Measurements from ENCODE around the gene TRMT61A. TPM values are rescaled to one million over a fixed set of nuclear protein-coding genes. Genes with fewer than 3 reads are reported as not detected.

Gene TRMT61A
- total and polyA plus RNA-seq, 2 donors (not counting 3 experiments of a cell fraction or from before 2014, with no cell fraction given): 6.8 to 10.6 TPM

DNA sequence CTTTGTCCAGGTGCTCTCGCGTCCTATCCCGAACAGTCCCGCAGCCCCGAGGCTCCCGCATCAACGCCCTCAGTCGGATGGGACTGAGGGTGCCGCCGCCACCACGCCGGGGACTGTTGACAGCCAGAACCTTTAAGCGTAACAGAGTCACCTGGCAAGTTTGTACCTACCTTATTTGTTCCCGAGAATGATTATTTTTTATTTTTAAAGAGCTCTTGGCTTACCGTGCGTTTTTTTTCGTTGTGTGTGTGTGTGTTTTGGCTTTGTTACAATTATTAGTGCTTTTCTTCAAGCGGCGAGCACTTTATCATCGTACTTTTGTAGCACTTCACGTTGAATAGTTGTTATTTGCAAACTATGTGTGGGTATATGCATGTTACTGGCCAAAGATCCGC is 34.2 kb downstream of the TRMT61A start:
- dilution Hi-C loops (cut with MboI; ENCODE audit: extremely low pct_ligation_motif_present, low sequenced_read_pairs): no loop called here
- POLR2A ChIA-PET: no interaction called here
- TF ChIP-seq POLR2AphosphoS5 (IDR thresholded peaks at IDR 0.05; ENCODE audit: insufficient read depth, low read depth, low read length) (no peak), POLR2A (IDR thresholded peaks at IDR 0.05; ENCODE audit: low read depth, low read length) (peak; percentile 11)

GRCh38 chr14:103563844-103564505 is 35.0 kb downstream of the TRMT61A start:
- CTCF ChIA-PET: interaction anchor here (0.6 to 0.8 kb wide), 3 partner anchors 45 to 329 kb away, joined by 3 to 4 read pairs (median 3); no protein-coding TSS in a partner anchor
- intact Hi-C loops (cut with micrococcal nuclease): loop anchor here (5.0 kb wide), 1 partner anchor 37 kb away; the partner anchor contains the start of gene TRMT61A
- DNase-seq (ENCODE audit: low read depth, low spot score): no peak

More for the DNA sequence above, 34.2 kb downstream of the TRMT61A start:
- Histone ChIP-seq H3K9ac (replicated peaks; ENCODE audit: extremely low read depth, insufficient read depth, low read length) (peak overlapping the region; percentile 96), H3K27me3 (ENCODE audit: control insufficient read depth in 2 of 2, insufficient read depth in 2 of 2, low read length in 2 of 2) (no peaks in the 10 kb centered on the region), H2AFZ (ENCODE audit: low read depth, low read length) (peak overlapping the region; percentile 90), H3K9me1 (replicated peaks; ENCODE audit: control insufficient read depth, extremely low read depth, insufficient read depth, low read length) (no peaks in the 10 kb centered on the region), H4K20me1 (replicated peaks; ENCODE audit: control insufficient read depth, extremely low read depth, insufficient read depth, low read length) (no peaks in the 10 kb centered on the region), H3K9me3 (replicated peaks; ENCODE audit: control insufficient read depth, insufficient read depth, low read length) (no peaks in the 10 kb centered on the region), H3K36me3 (ENCODE audit: control insufficient read depth in 2 of 2, extremely low read depth in 1 of 2, insufficient read depth in 2 of 2, low read length in 2 of 2) (peaks cover 16 to 18% of the 10 kb centered on the region in 2 experiments), H3K4me2 (ENCODE audit: insufficient read depth, low read length) (peak overlapping the region; percentile 98), H3K4me1 (ENCODE audit: control insufficient read depth, extremely low read depth, insufficient read depth, low read length) (peaks cover 23% of the 10 kb centered on the region), H3K4me3 (replicated peaks in 1 of 3; ENCODE audit: insufficient read depth in 1 of 3, low read depth in 1 of 3, low read length in 3 of 3) (peak overlapping the region; percentile 61 to 97 (median 95)), H3K79me2 (ENCODE audit: control insufficient read depth, insufficient read depth, low read length) (peaks cover 89% of the 10 kb centered on the region), H3K27ac (ENCODE audit: insufficient read depth, low read depth, low read length) (peak overlapping the region; percentile 94)
- CTCF ChIA-PET: no interaction called here
- DNase-seq (ENCODE audit: low read depth, low spot score) (no peak), FAIRE-seq (no peak)
- intact Hi-C loops (cut with micrococcal nuclease): loop anchor here (5.0 kb wide), 1 partner anchor 36 kb away; the partner anchor contains the start of gene TRMT61A
- TSS peak; percentile 43 for BruUV-seq (replicated peaks)

More at GRCh38 chr14:103563844-103564505, 35.0 kb downstream of the TRMT61A start:
- Histone ChIP-seq H3K27me3 (ENCODE audit: control insufficient read depth in 2 of 2, insufficient read depth in 2 of 2, low read length in 2 of 2) (no peaks in the 10 kb centered on the region), H3K4me3 (replicated peaks in 1 of 3; ENCODE audit: insufficient read depth in 1 of 3, low read depth in 1 of 3, low read length in 3 of 3) (peak overlapping the region; percentile 61 to 97 (median 95)), H3K27ac (ENCODE audit: insufficient read depth, low read depth, low read length) (peak overlapping the region; percentile 1), H3K4me2 (ENCODE audit: insufficient read depth, low read length) (peak overlapping the region; percentile 98), H3K9me1 (replicated peaks; ENCODE audit: control insufficient read depth, extremely low read depth, insufficient read depth, low read length) (no peaks in the 10 kb centered on the region), H3K9me3 (replicated peaks; ENCODE audit: control insufficient read depth, insufficient read depth, low read length) (no peaks in the 10 kb centered on the region), H2AFZ (ENCODE audit: low read depth, low read length) (no peak overlapping the region), H3K36me3 (ENCODE audit: control insufficient read depth in 2 of 2, extremely low read depth in 1 of 2, insufficient read depth in 2 of 2, low read length in 2 of 2) (peaks cover 11 to 12% of the 10 kb centered on the region in 2 experiments), H3K4me1 (ENCODE audit: control insufficient read depth, extremely low read depth, insufficient read depth, low read length) (peaks cover 27% of the 10 kb centered on the region), H4K20me1 (replicated peaks; ENCODE audit: control insufficient read depth, extremely low read depth, insufficient read depth, low read length) (no peaks in the 10 kb centered on the region), H3K79me2 (ENCODE audit: control insufficient read depth, insufficient read depth, low read length) (peaks cover 86% of the 10 kb centered on the region), H3K9ac (replicated peaks; ENCODE audit: extremely low read depth, insufficient read depth, low read length) (peak overlapping the region; percentile 96)
- no TSS peak for BruUV-seq (replicated peaks)
- POLR2A ChIA-PET: no interaction called here
- dilution Hi-C loops (cut with MboI; ENCODE audit: extremely low pct_ligation_motif_present, low sequenced_read_pairs): no loop called here
- FAIRE-seq: no peak
- TF ChIP-seq, protein P1, sequence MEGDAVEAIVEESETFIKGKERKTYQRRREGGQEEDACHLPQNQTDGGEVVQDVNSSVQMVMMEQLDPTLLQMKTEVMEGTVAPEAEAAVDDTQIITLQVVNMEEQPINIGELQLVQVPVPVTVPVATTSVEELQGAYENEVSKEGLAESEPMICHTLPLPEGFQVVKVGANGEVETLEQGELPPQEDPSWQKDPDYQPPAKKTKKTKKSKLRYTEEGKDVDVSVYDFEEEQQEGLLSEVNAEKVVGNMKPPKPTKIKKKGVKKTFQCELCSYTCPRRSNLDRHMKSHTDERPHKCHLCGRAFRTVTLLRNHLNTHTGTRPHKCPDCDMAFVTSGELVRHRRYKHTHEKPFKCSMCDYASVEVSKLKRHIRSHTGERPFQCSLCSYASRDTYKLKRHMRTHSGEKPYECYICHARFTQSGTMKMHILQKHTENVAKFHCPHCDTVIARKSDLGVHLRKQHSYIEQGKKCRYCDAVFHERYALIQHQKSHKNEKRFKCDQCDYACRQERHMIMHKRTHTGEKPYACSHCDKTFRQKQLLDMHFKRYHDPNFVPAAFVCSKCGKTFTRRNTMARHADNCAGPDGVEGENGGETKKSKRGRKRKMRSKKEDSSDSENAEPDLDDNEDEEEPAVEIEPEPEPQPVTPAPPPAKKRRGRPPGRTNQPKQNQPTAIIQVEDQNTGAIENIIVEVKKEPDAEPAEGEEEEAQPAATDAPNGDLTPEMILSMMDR (IDR thresholded peaks at IDR 0.05; ENCODE audit: extremely low read depth in 1 of 2, insufficient read depth in 1 of 2, low read depth in 1 of 2, low read length in 2 of 2): no peak
- TF ChIP-seq EZH2 (IDR thresholded peaks at IDR 0.05; ENCODE audit: borderline replicate concordance, low read depth, low read length, severe bottlenecking): no peak
- TF ChIP-seq JUN (IDR thresholded peaks at IDR 0.05; ENCODE audit: borderline replicate concordance, insufficient read depth, insufficient read length, low read depth): no peak
- TF ChIP-seq GATA2 (IDR thresholded peaks at IDR 0.05; ENCODE audit: insufficient read depth, insufficient read length, low read depth, low read length): no peak
- no peak for TF ChIP-seq MAX (IDR thresholded peaks at IDR 0.05; ENCODE audit: insufficient read depth, insufficient read length)
- no peak for TF ChIP-seq POLR2AphosphoS5 (IDR thresholded peaks at IDR 0.05; ENCODE audit: insufficient read depth, low read depth, low read length)
- no peak for TF ChIP-seq MYC (IDR thresholded peaks at IDR 0.05; ENCODE audit: low read depth, low read length)
- no peak for TF ChIP-seq FOS (IDR thresholded peaks at IDR 0.05; ENCODE audit: borderline replicate concordance, insufficient read depth, low read length)
- TF ChIP-seq POLR2A (IDR thresholded peaks at IDR 0.05; ENCODE audit: low read depth, low read length): no peak
